Measurements from ENCODE around the gene SPINK4. TPM values are rescaled to one million over a fixed set of nuclear protein-coding genes. Genes with fewer than 3 reads are reported as not detected.
A peak's percentile ranks its signal among the peaks of the same experiment; 100 is the strongest.

SPINK4 gene
- total RNA-seq, 1 donor = not detected

- H3K4me3 ChIP-seq (ENCODE audit: low read depth, low read length) = no peak overlapping the region
- TF ChIP-seq CTCF (IDR thresholded peaks at IDR 0.05; ENCODE audit: insufficient read depth, low read length) = no peak
- no peak for DNase-seq (ENCODE audit: low read depth)
Observed at GRCh38 chr9:33202018-33202417, 37.9 kb upstream of the SPINK4 start.

GRCh38 chr9:33202552-33203201 lies 37.3 kb upstream of the SPINK4 start:
- TF ChIP-seq CTCF (IDR thresholded peaks at IDR 0.05; ENCODE audit: insufficient read depth, low read length) = peak; percentile 3
- peak; percentile 83 for DNase-seq (ENCODE audit: low read depth)

DNA sequence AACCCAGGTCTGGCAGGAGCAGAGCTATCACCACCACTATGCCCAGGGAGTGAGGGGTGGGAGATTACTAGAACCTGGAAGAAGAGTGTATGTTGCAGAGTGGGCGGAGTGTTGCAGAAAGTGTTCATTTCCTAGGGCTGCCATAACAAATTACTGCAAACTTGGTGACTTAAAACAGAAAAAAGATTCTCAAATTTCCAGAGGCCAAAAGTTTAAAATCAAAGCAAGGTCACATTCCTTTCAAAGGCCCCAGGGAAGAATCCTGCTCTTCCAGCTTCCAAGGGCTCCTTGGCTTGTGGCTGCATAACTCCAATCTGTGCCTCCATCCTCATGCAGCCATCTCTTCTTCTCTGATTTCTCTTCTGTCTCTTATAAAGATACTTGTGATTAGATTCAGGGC lies 30.6 kb upstream of the SPINK4 start:
- no peak for TF ChIP-seq CTCF (IDR thresholded peaks at IDR 0.05; ENCODE audit: insufficient read depth, low read length)
- no peak for DNase-seq (ENCODE audit: low read depth)
- no peak overlapping the region for H3K4me3 ChIP-seq (ENCODE audit: low read depth, low read length)

More at GRCh38 chr9:33202552-33203201, 37.3 kb upstream of the SPINK4 start:
- H3K4me3 ChIP-seq (ENCODE audit: low read depth, low read length) = no peak overlapping the region

DNA sequence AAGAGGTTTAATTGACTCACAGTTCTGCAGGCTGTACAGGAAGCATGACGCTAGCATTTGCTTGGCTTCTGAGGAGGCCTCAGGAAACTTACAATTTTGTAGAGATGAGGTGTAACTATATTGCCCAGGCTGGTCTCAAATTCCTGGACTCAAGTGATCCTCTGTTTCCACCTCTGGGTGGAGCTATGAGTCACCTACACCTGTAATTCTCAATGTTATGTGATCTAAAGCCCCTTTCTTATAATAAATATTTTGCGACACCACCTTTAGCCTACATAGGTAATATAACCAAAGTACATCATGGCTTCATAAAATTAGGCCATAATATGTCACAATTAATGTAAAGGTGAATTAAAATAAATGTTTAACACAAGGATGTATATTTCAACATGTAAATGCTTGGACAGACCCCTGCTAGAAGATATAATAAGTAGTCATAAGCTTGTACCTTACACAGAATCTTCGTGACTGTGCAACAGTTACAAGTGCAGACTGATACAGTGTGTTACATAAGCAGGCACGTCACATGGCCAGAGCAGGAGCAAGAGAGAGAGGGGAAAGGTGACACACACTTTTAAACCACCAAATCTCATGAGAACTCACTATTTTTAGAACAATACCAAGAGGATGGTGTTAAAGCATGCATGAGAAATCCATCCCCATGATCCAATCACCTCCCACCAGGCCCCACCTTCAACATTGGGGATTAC lies 29.8 kb upstream of the SPINK4 start:
- no peak for DNase-seq (ENCODE audit: low read depth)
- no peak for TF ChIP-seq CTCF (IDR thresholded peaks at IDR 0.05; ENCODE audit: insufficient read depth, low read length)
- no peak overlapping the region for H3K4me3 ChIP-seq (ENCODE audit: low read depth, low read length)

DNA sequence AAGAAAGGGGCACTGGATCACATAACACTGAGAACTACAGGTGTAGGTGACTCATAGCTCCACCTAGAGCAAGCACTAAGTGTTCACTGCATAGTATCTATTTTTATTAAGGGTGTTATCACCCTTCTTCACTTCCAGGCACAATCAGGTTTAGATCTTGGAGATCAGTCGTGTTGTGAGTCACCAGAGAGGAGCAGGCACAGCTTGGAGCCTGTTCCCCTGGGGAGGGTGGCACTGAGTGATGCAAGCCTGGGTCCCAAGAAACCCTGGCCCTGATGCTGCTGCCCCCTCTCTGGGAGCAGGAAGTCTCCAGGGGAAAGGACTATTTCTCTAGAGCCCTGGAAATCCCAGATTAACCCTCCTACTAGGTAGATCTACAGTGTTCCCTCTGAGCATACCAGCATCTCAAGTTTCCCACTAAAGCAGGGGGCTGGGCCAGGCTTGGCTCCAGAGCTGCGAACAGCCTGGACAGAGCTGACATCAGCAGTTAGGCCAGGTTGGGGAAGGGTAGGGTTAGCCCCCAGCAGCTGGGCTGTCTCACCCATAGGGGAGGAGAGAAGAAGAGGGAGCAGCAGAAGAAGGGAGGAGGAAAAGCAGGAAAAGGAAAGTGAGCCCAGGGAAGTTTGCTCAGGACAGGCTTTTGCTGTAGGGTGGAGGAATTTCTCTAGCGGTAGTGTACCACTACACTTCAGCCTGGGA lies 28.1 kb upstream of the SPINK4 start:
- peak; percentile 31 for DNase-seq (ENCODE audit: low read depth)
- no peak overlapping the region for H3K4me3 ChIP-seq (ENCODE audit: low read depth, low read length)
- TF ChIP-seq CTCF (IDR thresholded peaks at IDR 0.05; ENCODE audit: insufficient read depth, low read length) = no peak

- no peak for DNase-seq (ENCODE audit: low read depth)
- TF ChIP-seq CTCF (IDR thresholded peaks at IDR 0.05; ENCODE audit: insufficient read depth, low read length) = no peak
- H3K4me3 ChIP-seq (ENCODE audit: low read depth, low read length) = no peak overlapping the region
Observed at GRCh38 chr9:33220681-33221567, 19.0 kb upstream of the SPINK4 start.
